Measurements from ENCODE around the gene LPP.

GRCh38 chr3:188727052-188727451 is 573.1 kb downstream of the LPP start:
- TF ChIP-seq POLR2A (IDR thresholded peaks at IDR 0.05; ENCODE audit: low read length), result no peak
- no peak for TF ChIP-seq GATA1 (IDR thresholded peaks at IDR 0.05; ENCODE audit: low read depth, low read length)
